ENCODE results near the gene DSG3. TPM values are rescaled to one million over a fixed set of nuclear protein-coding genes. Genes with fewer than 3 reads are reported as not detected.

Gene DSG3
- not detected for total RNA-seq
- long read RNA-seq: 0 reads

GRCh38 chr18:31447530-31448191, at the start of gene DSG3:
TSS of gene DSG3 (plus strand) at chr18:31447741. CDS start at chr18:31447878, 137 bp downstream.
- no peak for DNase-seq
- no peak for ATAC-seq
- intact Hi-C loops (cut with DNase I): no loop called here

GRCh38 chr18:31398191-31398590, 49.4 kb upstream of the DSG3 start:
- ATAC-seq: peak in 1 of 2 donors; percentile 35
- intact Hi-C loops (cut with DNase I): no loop called here
- DNase-seq: no peak

GRCh38 chr18:31399306-31400032, 48.1 kb upstream of the DSG3 start:
- DNase-seq (no peak), ATAC-seq (peak in 1 of 2 donors; percentile 38)
- intact Hi-C loops (cut with DNase I): no loop called here

- DNase-seq (no peak), ATAC-seq (no peak)
- intact Hi-C loops (cut with DNase I): no loop called here
Observed at GRCh38 chr18:31401156-31402025, 46.1 kb upstream of the DSG3 start.

GRCh38 chr18:31402026-31402373, 45.5 kb upstream of the DSG3 start:
- ATAC-seq: no peak
- no peak for DNase-seq
- intact Hi-C loops (cut with DNase I): no loop called here

GRCh38 chr18:31403409-31403808, 44.1 kb upstream of the DSG3 start:
- DNase-seq (no peak), ATAC-seq (no peak)
- intact Hi-C loops (cut with DNase I): no loop called here

GRCh38 chr18:31407649-31408048, 39.9 kb upstream of the DSG3 start:
- ATAC-seq (no peak), DNase-seq (no peak)
- intact Hi-C loops (cut with DNase I): no loop called here

- ATAC-seq (no peak), DNase-seq (no peak)
- intact Hi-C loops (cut with DNase I): no loop called here
Observed at GRCh38 chr18:31409276-31409675, 38.3 kb upstream of the DSG3 start.

GRCh38 chr18:31410716-31411483, 36.6 kb upstream of the DSG3 start:
- intact Hi-C loops (cut with DNase I): no loop called here
- ATAC-seq: no peak
- no peak for DNase-seq

GRCh38 chr18:31413137-31413536, 34.4 kb upstream of the DSG3 start:
- ATAC-seq (no peak), DNase-seq (no peak)
- intact Hi-C loops (cut with DNase I): no loop called here

GRCh38 chr18:31417850-31418249, 29.7 kb upstream of the DSG3 start:
- intact Hi-C loops (cut with DNase I): no loop called here
- no peak for ATAC-seq
- no peak for DNase-seq

GRCh38 chr18:31419457-31419932, 28.0 kb upstream of the DSG3 start:
- ATAC-seq: no peak
- intact Hi-C loops (cut with DNase I): no loop called here

GRCh38 chr18:31420032-31420431, 27.5 kb upstream of the DSG3 start:
- DNase-seq (no peak), ATAC-seq (no peak)
- intact Hi-C loops (cut with DNase I): loop anchor here in 1 of 2 donors (10.0 kb wide), 1 partner anchor 85 kb away; no protein-coding TSS in a partner anchor

More at GRCh38 chr18:31419457-31419932, 28.0 kb upstream of the DSG3 start:
- DNase-seq: no peak

GRCh38 chr18:31420524-31420923, 27.0 kb upstream of the DSG3 start:
- ATAC-seq: no peak
- intact Hi-C loops (cut with DNase I): loop anchor here in 1 of 2 donors (10.0 kb wide), 1 partner anchor 84 kb away; no protein-coding TSS in a partner anchor
- DNase-seq: no peak

GRCh38 chr18:31424383-31424988, 23.1 kb upstream of the DSG3 start:
- no peak for DNase-seq
- ATAC-seq: no peak
- intact Hi-C loops (cut with DNase I): loop anchor here in 1 of 2 donors (10.0 kb wide), 1 partner anchor 80 kb away; no protein-coding TSS in a partner anchor

- DNase-seq (no peak), ATAC-seq (no peak)
- intact Hi-C loops (cut with DNase I): loop anchor here in 1 of 2 donors (10.0 kb wide), 1 partner anchor 79 kb away; no protein-coding TSS in a partner anchor
Observed at GRCh38 chr18:31426021-31426420, 21.5 kb upstream of the DSG3 start.

- intact Hi-C loops (cut with DNase I): loop anchor here in 1 of 2 donors (10.0 kb wide), 1 partner anchor 78 kb away; no protein-coding TSS in a partner anchor
- DNase-seq: no peak
- no peak for ATAC-seq
Observed at GRCh38 chr18:31426871-31427406, 20.6 kb upstream of the DSG3 start.

- no peak for ATAC-seq
- intact Hi-C loops (cut with DNase I): loop anchor here in 1 of 2 donors (10.0 kb wide), 1 partner anchor 77 kb away; no protein-coding TSS in a partner anchor
- no peak for DNase-seq
Observed at GRCh38 chr18:31428211-31428610, 19.3 kb upstream of the DSG3 start.

Data from left cardiac atrium (tissue), 4 donors.